Stimulated activated CD4-positive, alpha-beta T cell treated with anti-CD3 and anti-CD28 coated beads, Interleukin-1b, Interleukin-23, amount 100 ng/mL, for 4 hours (primary cell): Measurements from ENCODE around the gene TRIP6.

Experiments
- DNase-seq, 2 donors: peaks; one replicate each; pipeline ENCODE4 v3.0.0-alpha.2; 2020; ENCODE audit warnings: low read depth in 2 of 2

TRIP6 gene

GRCh38 chr7:100873599-100874299 is 6.6 kb downstream of the TRIP6 start:
- DNase-seq, result no peak

- DNase-seq, result no peak
These were observed 7.1 kb downstream of the TRIP6 start for GRCh38 chr7:100874300-100874576.

GRCh38 chr7:100874577-100875355 is 7.6 kb downstream of the TRIP6 start, which contains the start of gene SRRT:
Gene SRRT (plus strand): TSS chr7:100875103. CDS start chr7:100875591, 488 bp downstream.
- peak; percentile 95 to 98 for DNase-seq

GRCh38 chr7:100875356-100875751 is 8.2 kb downstream of the TRIP6 start:
- no peak for DNase-seq

GRCh38 chr7:100878013-100878412 is 10.8 kb downstream of the TRIP6 start:
- DNase-seq, result no peak

GRCh38 chr7:100878685-100879084 is 11.5 kb downstream of the TRIP6 start:
- DNase-seq, result no peak

GRCh38 chr7:100879685-100880261 is 12.6 kb downstream of the TRIP6 start:
- no peak for DNase-seq

- DNase-seq, result no peak
These were observed 13.5 kb downstream of the TRIP6 start for GRCh38 chr7:100880645-100881044.

GRCh38 chr7:100881136-100881535 is 13.9 kb downstream of the TRIP6 start:
- DNase-seq, result no peak

- no peak for DNase-seq
These were observed 15.0 kb downstream of the TRIP6 start for GRCh38 chr7:100882201-100882600.

GRCh38 chr7:100882785-100883526 is 15.8 kb downstream of the TRIP6 start:
- no peak for DNase-seq

- no peak for DNase-seq
These were observed 17.7 kb downstream of the TRIP6 start for GRCh38 chr7:100884736-100885439.

GRCh38 chr7:100885440-100886141 is 18.4 kb downstream of the TRIP6 start:
- no peak for DNase-seq

- DNase-seq, result no peak
These were observed 19.2 kb downstream of the TRIP6 start for GRCh38 chr7:100886142-100886935.

GRCh38 chr7:100886936-100887515 is 19.8 kb downstream of the TRIP6 start:
- DNase-seq, result no peak

GRCh38 chr7:100887516-100888290 is 20.5 kb downstream of the TRIP6 start:
- no peak for DNase-seq

- DNase-seq, result no peak
These were observed 21.3 kb downstream of the TRIP6 start for GRCh38 chr7:100888291-100888987.

GRCh38 chr7:100888988-100889750 is 22.0 kb downstream of the TRIP6 start, which contains the start of gene UFSP1:
Gene UFSP1 (minus strand): TSS chr7:100889715. CDS start chr7:100889271, 444 bp downstream.
- no peak for DNase-seq
